GM12892 (cell line): ENCODE measurements around the gene YIPF6.

Experiments used
- POLR2A ChIP-seq: IDR thresholded peaks from 2 replicates; pipeline ENCODE4 v1.6.1; 2011; ENCODE audit warnings: low read depth, low read length, control low read depth
- TAF1 ChIP-seq: IDR thresholded peaks from 2 replicates; pipeline ENCODE4 v1.6.1; 2011; ENCODE audit warnings: low read depth, mild to moderate bottlenecking, control low read depth, low read length, borderline replicate concordance

- TF ChIP-seq TAF1, result no peak
- no peak for TF ChIP-seq POLR2A
Measured at GRCh38 chrX:68503836-68504636, 5.2 kb downstream of the YIPF6 start.
